Smooth muscle cell (in vitro differentiated cells): Measurements from ENCODE around the gene MAP1LC3B2. TPM values are rescaled to one million over a fixed set of nuclear protein-coding genes. Genes with fewer than 3 reads are reported as not detected.
A peak's percentile ranks its signal among the peaks of the same experiment; 100 is the strongest.

Source experiments
- DNase-seq: peaks from one replicate; lab custom pipeline; 2025; ENCODE audit not compliant: unreplicated experiment; lab: John Stamatoyannopoulos, UW
- H2AFZ ChIP-seq: fragments of 200-600 bp; sonication (generic); 2 replicates; pipeline ENCODE4 v1.6.0; 2016; ENCODE audit warnings: antibody characterized with exemption, low read depth, mild to moderate bottlenecking
- H3F3A ChIP-seq: fragments of 200-600 bp; sonication (generic); 2 replicates; pipeline ENCODE4 v1.6.0; 2017; ENCODE audit warnings: antibody characterized with exemption, low read depth
- H3K27ac ChIP-seq: fragments of 200-600 bp; sonication (generic); 2 replicates; pipeline ENCODE4 v1.5.1; 2016; ENCODE audit warnings: low read depth, mild to moderate bottlenecking
- H3K27me3 ChIP-seq: fragments of 200-600 bp; sonication (generic); 2 replicates; pipeline ENCODE4 v1.6.1; 2016; ENCODE audit warnings: low read depth, mild to moderate bottlenecking
- H3K36me3 ChIP-seq: fragments of 200-600 bp; sonication (generic); 2 replicates; pipeline ENCODE4 v1.5.1; 2016; ENCODE audit warnings: low read depth
- H3K4me1 ChIP-seq: fragments of 200-600 bp; sonication (generic); 2 replicates; pipeline ENCODE4 v1.5.1; 2016; ENCODE audit warnings: low read depth
- H3K4me2 ChIP-seq: fragments of 200-600 bp; sonication (generic); 2 replicates; pipeline ENCODE4 v1.6.0; 2016; ENCODE audit warnings: mild to moderate bottlenecking
- H3K4me3 ChIP-seq: fragments of 200-600 bp; sonication (generic); 2 replicates; pipeline ENCODE4 v1.5.1; 2016; ENCODE audit warnings: mild to moderate bottlenecking
- H3K79me2 ChIP-seq: fragments of 200-600 bp; sonication (generic); 2 replicates; pipeline ENCODE4 v1.6.0; 2016; ENCODE audit warnings: low read depth, mild to moderate bottlenecking
- H3K9ac ChIP-seq: fragments of 200-600 bp; sonication (generic); 2 replicates; pipeline ENCODE4 v1.6.0; 2016; ENCODE audit warnings: low read depth
- H3K9me3 ChIP-seq: fragments of 200-600 bp; sonication (generic); replicated peaks from 2 replicates; pipeline ENCODE4 v1.5.1; 2016; ENCODE audit warnings: low read depth
- H4K20me1 ChIP-seq: fragments of 200-600 bp; sonication (generic); 2 replicates; pipeline ENCODE4 v1.6.0; 2016; ENCODE audit warnings: low read depth
- CTCF ChIP-seq: fragments of 200-600 bp; sonication (generic); IDR thresholded peaks from 2 replicates; pipeline ENCODE4 v1.5.1; 2017; ENCODE audit warnings: borderline replicate concordance, mild to moderate bottlenecking, antibody characterized with exemption; ENCODE audit not compliant: insufficient read depth, poor library complexity, severe bottlenecking
- WGBS: methylation state at CpG from one replicate; pipeline ENCODE4 v1.1.7; 2016; ENCODE audit warnings: low lambda C conversion rate; 5-methylcytosine and 5-hydroxymethylcytosine counted together
- polyA plus RNA-seq: library from polyadenylated mRNA; unstranded; fragments of >200 nt; fragmentation: Nextera tagmentation; extraction: Ambion mirVana; gene quantifications from 2 replicates; pipeline ENCODE4 v1.2.1, GENCODE V29; 2016
- total RNA-seq: library from RNA; depleted of rRNA; stranded (reverse); fragments of >200 nt; gene quantifications from 2 replicates; pipeline ENCODE4 v1.2.3, GENCODE V29; 2014

MAP1LC3B2 gene
- total and polyA plus RNA-seq, 2 experiments from 2014 or later = 0.31 to 4.2 TPM

GRCh38 chr12:116552773-116553373, 6.3 kb upstream of the MAP1LC3B2 start:
- H3K4me2 ChIP-seq = no peak overlapping the region
- no peaks in the 10 kb centered on the region for H3K36me3 ChIP-seq
- no peak overlapping the region for H2AFZ ChIP-seq
- H4K20me1 ChIP-seq = no peaks in the 10 kb centered on the region
- no peaks in the 10 kb centered on the region for H3K79me2 ChIP-seq
- H3K27me3 ChIP-seq = no peaks in the 10 kb centered on the region
- no peak for TF ChIP-seq CTCF
- no peaks in the 10 kb centered on the region for H3K4me1 ChIP-seq
- no peaks in the 10 kb centered on the region for H3F3A ChIP-seq
- no peak for DNase-seq
- H3K27ac ChIP-seq = peak overlapping the region; percentile 32
- H3K9me3 ChIP-seq = no peaks in the 10 kb centered on the region
- no peak overlapping the region for H3K4me3 ChIP-seq
- H3K9ac ChIP-seq = no peak overlapping the region
- 94% methylated on average over 17 of the region's 17 CpGs for WGBS

- no peak overlapping the region for H3K27ac ChIP-seq
- H3K79me2 ChIP-seq = no peaks in the 10 kb centered on the region
- H3K9me3 ChIP-seq = no peaks in the 10 kb centered on the region
- TF ChIP-seq CTCF = no peak
- H3K36me3 ChIP-seq = no peaks in the 10 kb centered on the region
- H2AFZ ChIP-seq = no peak overlapping the region
- peaks cover 10% of the 10 kb centered on the region for H3F3A ChIP-seq
- H3K4me2 ChIP-seq = no peak overlapping the region
- H3K9ac ChIP-seq = no peak overlapping the region
- H4K20me1 ChIP-seq = no peaks in the 10 kb centered on the region
- DNase-seq = no peak
- 93% methylated on average over 6 of the region's 6 CpGs for WGBS
- H3K4me3 ChIP-seq = no peak overlapping the region
- H3K4me1 ChIP-seq = peaks cover 13% of the 10 kb centered on the region
- no peaks in the 10 kb centered on the region for H3K27me3 ChIP-seq
These were observed 2.7 kb upstream of the MAP1LC3B2 start for GRCh38 chr12:116556356-116556952.

- Histone ChIP-seq H3K27ac (no peak overlapping the region), H3K27me3 (no peaks in the 10 kb centered on the region), H3F3A (peaks cover 10% of the 10 kb centered on the region), H3K4me2 (no peak overlapping the region), H3K9me3 (no peaks in the 10 kb centered on the region), H2AFZ (no peak overlapping the region), H4K20me1 (no peaks in the 10 kb centered on the region), H3K4me3 (no peak overlapping the region), H3K9ac (no peak overlapping the region), H3K79me2 (no peaks in the 10 kb centered on the region), H3K4me1 (peaks cover 13% of the 10 kb centered on the region), H3K36me3 (no peaks in the 10 kb centered on the region)
- 68% methylated on average over 4 of the region's 4 CpGs for WGBS
- no peak for DNase-seq
- TF ChIP-seq CTCF = no peak
These were observed 2.0 kb upstream of the MAP1LC3B2 start for GRCh38 chr12:116556964-116557698.
